ENCODE measurements around the gene SEC24B. TPM values are rescaled to one million over a fixed set of nuclear protein-coding genes. Genes with fewer than 3 reads are reported as not detected.

The SEC24B gene
- 10 to 100 TPM; 20.4 to 38.5 (median 29.1) TPM for total RNA-seq

DNA sequence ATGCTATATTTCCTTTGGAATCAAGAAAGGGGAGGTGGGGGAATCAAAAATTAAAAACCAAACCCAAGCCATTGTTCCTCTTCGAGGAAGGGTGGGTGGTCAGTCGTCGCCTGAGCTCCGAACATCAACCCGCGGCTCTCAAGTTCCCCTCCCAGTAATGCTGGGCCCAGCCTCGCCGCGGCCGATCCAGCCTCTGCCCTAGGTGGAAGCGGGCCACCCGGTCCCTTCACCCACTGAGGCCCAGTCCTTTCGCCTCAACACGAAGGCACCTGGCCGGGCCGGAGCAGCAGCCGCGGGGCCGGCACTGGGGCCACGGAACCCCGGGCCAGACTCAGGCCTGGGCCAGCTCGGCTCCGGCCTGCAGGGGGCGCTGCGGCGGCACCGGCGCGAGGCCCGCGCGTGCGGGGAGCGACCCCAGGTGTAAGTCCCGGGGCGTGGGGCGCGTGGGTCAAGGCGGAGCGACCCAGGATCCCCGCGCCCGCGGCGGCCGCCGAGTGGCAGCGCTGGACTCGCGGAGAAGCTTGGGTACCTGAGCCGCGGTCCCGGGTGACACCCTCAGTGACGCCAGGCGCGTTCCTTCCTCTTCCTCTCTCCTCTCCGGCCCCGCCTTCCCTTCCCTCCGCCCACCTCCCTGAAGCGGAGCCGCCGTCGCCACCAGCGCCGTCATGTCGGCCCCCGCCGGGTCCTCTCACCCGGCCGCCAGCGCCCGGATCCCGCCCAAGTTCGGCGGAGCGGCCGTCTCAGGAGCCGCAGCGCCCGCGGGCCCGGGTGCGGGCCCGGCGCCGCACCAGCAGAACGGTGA, at the start of gene SEC24B:
SEC24B (plus strand) TSS at position 611 of the 802 bp plus-strand sequence; CDS start at position 666, 55 bp downstream.
- peak; percentile 49 for DNase-seq
- WGBS, 2 donors = 0% methylated on average over 10 to 14 of the region's 87 CpGs
- Histone ChIP-seq H3K4me3 (peak within 1 kb of the TSS; percentile 85 to 93 (median 86)), H3K36me3 (peaks cover 0 to 11% (median 0%) of the 10 kb centered on the region in 3 donors), H3K27ac (peak within 1 kb of the TSS; percentile 92 to 97 (median 96)), H3K9me3 (no peaks in the 10 kb centered on the region), H3K4me1 (peaks cover 24 to 54% (median 31%) of the 10 kb centered on the region in 3 donors), H3K27me3 (no peaks in the 10 kb centered on the region)
- intact Hi-C loops (cut with DNase I) = loop anchor here (10.0 kb wide), 2 partner anchors 131 to 291 kb away; partner anchors contain the start of gene MCUB
- TF ChIP-seq POLR2A (IDR thresholded peaks at IDR 0.05) = peak in 2 of 4 donors; percentile 71 to 85
- TF ChIP-seq, protein P1, sequence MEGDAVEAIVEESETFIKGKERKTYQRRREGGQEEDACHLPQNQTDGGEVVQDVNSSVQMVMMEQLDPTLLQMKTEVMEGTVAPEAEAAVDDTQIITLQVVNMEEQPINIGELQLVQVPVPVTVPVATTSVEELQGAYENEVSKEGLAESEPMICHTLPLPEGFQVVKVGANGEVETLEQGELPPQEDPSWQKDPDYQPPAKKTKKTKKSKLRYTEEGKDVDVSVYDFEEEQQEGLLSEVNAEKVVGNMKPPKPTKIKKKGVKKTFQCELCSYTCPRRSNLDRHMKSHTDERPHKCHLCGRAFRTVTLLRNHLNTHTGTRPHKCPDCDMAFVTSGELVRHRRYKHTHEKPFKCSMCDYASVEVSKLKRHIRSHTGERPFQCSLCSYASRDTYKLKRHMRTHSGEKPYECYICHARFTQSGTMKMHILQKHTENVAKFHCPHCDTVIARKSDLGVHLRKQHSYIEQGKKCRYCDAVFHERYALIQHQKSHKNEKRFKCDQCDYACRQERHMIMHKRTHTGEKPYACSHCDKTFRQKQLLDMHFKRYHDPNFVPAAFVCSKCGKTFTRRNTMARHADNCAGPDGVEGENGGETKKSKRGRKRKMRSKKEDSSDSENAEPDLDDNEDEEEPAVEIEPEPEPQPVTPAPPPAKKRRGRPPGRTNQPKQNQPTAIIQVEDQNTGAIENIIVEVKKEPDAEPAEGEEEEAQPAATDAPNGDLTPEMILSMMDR (IDR thresholded peaks at IDR 0.05) = peak; percentile 71 to 98 (median 96)

DNA sequence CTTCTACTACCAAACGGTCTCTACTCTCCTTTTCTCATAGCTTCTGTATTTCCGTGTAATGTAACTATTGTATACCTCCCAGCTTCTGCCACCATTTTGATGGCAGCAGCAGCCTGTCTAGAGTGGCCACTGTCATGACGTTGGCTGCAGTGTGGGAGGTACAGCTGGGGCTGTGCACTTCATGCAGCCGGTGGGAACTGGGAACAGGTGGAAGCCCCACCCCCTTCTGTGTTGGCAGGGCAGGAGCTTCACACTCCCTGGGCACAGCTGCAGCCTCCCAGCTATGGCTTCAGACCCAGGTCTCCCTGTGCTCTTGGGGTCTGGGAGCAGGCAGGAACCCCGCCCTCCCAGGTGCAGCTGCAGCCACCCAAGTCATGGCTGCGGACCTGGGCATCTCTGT, 49.8 kb upstream of the SEC24B start:
- H3K9me3 ChIP-seq = no peaks in the 10 kb centered on the region
- WGBS, 2 donors = 76 to 81% methylated on average over 4 of the region's 6 CpGs
- H3K4me1 ChIP-seq = no peaks in the 10 kb centered on the region
- H3K4me3 ChIP-seq = no peak overlapping the region
- H3K27ac ChIP-seq = no peak overlapping the region
- no peaks in the 10 kb centered on the region for H3K36me3 ChIP-seq
- intact Hi-C loops (cut with DNase I) = no loop called here
- TF ChIP-seq, protein P1 (IDR thresholded peaks at IDR 0.05) = no peak
- TF ChIP-seq POLR2A (IDR thresholded peaks at IDR 0.05) = no peak
- no peak for DNase-seq
- H3K27me3 ChIP-seq = no peaks in the 10 kb centered on the region

DNA sequence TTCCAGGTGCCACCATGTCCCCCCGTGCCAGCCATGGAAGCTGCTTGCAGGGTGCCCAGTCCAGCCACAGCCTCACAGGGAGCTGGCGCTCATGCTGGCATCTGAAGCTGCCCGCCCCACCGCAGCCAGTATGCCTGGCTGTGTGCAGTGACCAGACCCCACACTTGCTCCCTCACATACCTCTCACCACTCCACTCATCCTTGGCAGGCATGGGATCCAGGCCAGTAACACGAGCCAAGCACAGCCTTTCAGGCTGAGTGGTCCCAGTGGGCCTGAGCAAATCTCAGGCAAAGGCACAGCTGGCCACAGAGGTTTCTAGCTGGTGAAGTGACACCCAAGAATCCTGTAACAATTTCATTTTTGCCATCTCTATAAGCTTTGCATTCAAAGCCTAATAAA, 48.4 kb upstream of the SEC24B start:
- WGBS, 2 donors = 78 to 83% methylated on average over 1 to 2 of the region's 5 CpGs
- no peaks in the 10 kb centered on the region for H3K27me3 ChIP-seq
- H3K27ac ChIP-seq = no peak overlapping the region
- H3K4me3 ChIP-seq = no peak overlapping the region
- H3K36me3 ChIP-seq = no peaks in the 10 kb centered on the region
- no peaks in the 10 kb centered on the region for H3K4me1 ChIP-seq
- no peaks in the 10 kb centered on the region for H3K9me3 ChIP-seq
- DNase-seq = no peak
- intact Hi-C loops (cut with DNase I) = no loop called here
- TF ChIP-seq, protein P1 (IDR thresholded peaks at IDR 0.05) = no peak
- no peak for TF ChIP-seq POLR2A (IDR thresholded peaks at IDR 0.05)

DNA sequence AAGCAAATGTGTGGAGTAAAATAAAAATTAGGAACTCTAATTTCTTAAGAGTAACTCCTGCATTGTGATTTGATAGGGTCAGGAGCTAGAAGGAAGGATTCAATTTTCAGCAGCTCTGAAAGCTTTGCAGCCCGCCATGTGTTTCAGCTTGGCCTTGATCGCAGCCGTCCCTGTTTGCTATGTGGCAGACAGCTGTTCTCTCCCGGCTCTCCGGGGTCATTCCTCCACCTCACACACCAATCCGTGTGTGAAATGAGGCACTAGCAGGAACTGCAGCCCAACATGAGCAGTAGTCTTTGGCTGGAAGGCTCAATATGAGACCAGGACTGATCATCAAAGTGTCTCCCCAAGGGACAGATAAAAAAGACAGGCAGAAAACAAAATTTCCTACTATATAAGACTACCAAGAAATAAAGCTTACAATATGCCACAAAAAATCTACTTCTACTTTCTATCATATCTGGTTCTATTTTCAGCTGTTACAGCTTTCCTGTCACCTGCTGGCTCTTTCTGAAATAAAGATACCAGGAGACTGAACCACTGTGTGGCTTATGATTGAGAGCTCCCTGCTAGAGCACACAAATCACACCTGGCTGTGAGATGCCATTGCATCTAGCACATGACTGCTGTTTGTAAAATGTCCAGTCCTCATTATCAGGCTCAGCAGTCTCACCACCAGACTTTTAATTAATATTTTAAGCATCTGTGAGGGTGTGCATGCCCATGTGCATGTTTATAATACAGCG, 44.1 kb upstream of the SEC24B start:
- Histone ChIP-seq H3K27ac (no peak overlapping the region), H3K4me3 (no peak overlapping the region), H3K4me1 (no peaks in the 10 kb centered on the region), H3K9me3 (no peaks in the 10 kb centered on the region), H3K27me3 (no peaks in the 10 kb centered on the region), H3K36me3 (no peaks in the 10 kb centered on the region)
- TF ChIP-seq, protein P1 (IDR thresholded peaks at IDR 0.05) = no peak
- TF ChIP-seq POLR2A (IDR thresholded peaks at IDR 0.05) = no peak
- 51 to 59% methylated on average over 7 of the region's 7 CpGs for WGBS, 2 donors
- DNase-seq = no peak
- intact Hi-C loops (cut with DNase I) = no loop called here

Measured in esophagus squamous epithelium (tissue), 5 donors.